H1 (cell line): ENCODE data around the gene COL6A2. TPM values are rescaled to one million over a fixed set of nuclear protein-coding genes. Genes with fewer than 3 reads are reported as not detected.

Source experiments
- CTCF ChIA-PET: fragments of 300-600 bp; sonication (Branson Sonifier 250); formaldehyde crosslinking; loops from one replicate; lab custom pipeline; 2021; ENCODE audit not compliant: partially characterized antibody; lab: Charles Lee
- POLR2A ChIA-PET: fragments of 300-600 bp; sonication (Branson Sonifier 250); formaldehyde crosslinking; loops from one replicate; lab custom pipeline; 2021; ENCODE audit warnings: inconsistent platforms; ENCODE audit not compliant: partially characterized antibody; lab: Charles Lee
- DNase-seq, 2 experiments: peaks; one replicate each; pipeline versions ENCODE4 v3.0.0 to v3.0.0-alpha.2; 2010 to 2022; ENCODE audit warnings: low spot score in 2 of 2, low read depth in 1 of 2, mixed read lengths in 1 of 2
- FAIRE-seq: peaks from 2 replicates; lab custom pipeline; 2011; peaks lifted over from hg19 to GRCh38; lab: Jason Lieb, UNC
- H2AFZ ChIP-seq: 2 replicates; pipeline ENCODE4 v1.8.1; 2012; ENCODE audit warnings: low read length, inconsistent platforms
- H2AK5ac ChIP-seq: 2 replicates; pipeline ENCODE4 v1.6.1; 2013; ENCODE audit warnings: low read depth, low read length
- H2BK120ac ChIP-seq: replicated peaks from 2 replicates; pipeline ENCODE3; 2013; ENCODE audit warnings: low read depth, low read length, inconsistent platforms
- H2BK12ac ChIP-seq: 2 replicates; pipeline ENCODE4 v1.6.1; 2013; ENCODE audit warnings: low read depth, low read length
- H2BK15ac ChIP-seq: 2 replicates; pipeline ENCODE4 v1.6.1; 2013; ENCODE audit warnings: low read length
- H2BK20ac ChIP-seq: 2 replicates; pipeline ENCODE4 v1.6.1; 2013; ENCODE audit warnings: low read length
- H2BK5ac ChIP-seq: 2 replicates; pipeline ENCODE4 v1.6.1; 2013; ENCODE audit warnings: low read depth, low read length
- H3K14ac ChIP-seq: 2 replicates; pipeline ENCODE4 v1.6.1; 2013; ENCODE audit warnings: inconsistent platforms; ENCODE audit not compliant: insufficient read length
- H3K18ac ChIP-seq: 2 replicates; pipeline ENCODE4 v1.6.1; 2013; ENCODE audit warnings: low read length; ENCODE audit errors: extremely low read depth
- H3K23ac ChIP-seq: 2 replicates; pipeline ENCODE4 v1.6.1; 2013; ENCODE audit warnings: inconsistent platforms; ENCODE audit not compliant: insufficient read length
- H3K23me2 ChIP-seq: 2 replicates; pipeline ENCODE4 v1.6.1; 2013; ENCODE audit warnings: low read depth, low read length
- H3K27ac ChIP-seq: 2 replicates; pipeline ENCODE4 v1.6.1; 2011; ENCODE audit warnings: low read depth, low read length, inconsistent platforms
- H3K27me3 ChIP-seq, 4 experiments: replicated peaks in 1 of 4; 1 replicate in 1 of 4; 2 replicates in 3 of 4; pipeline versions ENCODE4 v1.6.1 to v1.8.1; 2011 to 2013; ENCODE audit warnings: low read length in 3 of 4, mild to moderate bottlenecking in 3 of 4, inconsistent platforms in 2 of 4, mixed read lengths in 2 of 4, moderate library complexity in 1 of 4; ENCODE audit not compliant: control insufficient read depth in 3 of 4, insufficient read depth in 3 of 4; ENCODE audit errors: extremely low read depth in 1 of 4
- H3K36me3 ChIP-seq, 4 experiments: 2 replicates each; pipeline versions ENCODE4 v1.6.1 to v1.8.1; 2011 to 2013; ENCODE audit warnings: mild to moderate bottlenecking in 4 of 4, low read length in 3 of 4, moderate library complexity in 2 of 4, control low read depth in 1 of 4, inconsistent platforms in 1 of 4; ENCODE audit not compliant: insufficient read depth in 4 of 4, control insufficient read depth in 2 of 4
- H3K4ac ChIP-seq: replicated peaks from 2 replicates; pipeline ENCODE3; 2013; ENCODE audit warnings: low read length, low read depth, mixed read lengths, inconsistent platforms; ENCODE audit not compliant: insufficient read length
- H3K4me1 ChIP-seq, 4 experiments: replicated peaks in 1 of 4; 1 replicate in 1 of 4; 2 replicates in 3 of 4; pipeline versions ENCODE4 v1.6.1 to v1.8.1; 2011 to 2013; ENCODE audit warnings: low read length in 3 of 4, inconsistent platforms in 2 of 4, mixed read lengths in 1 of 4; ENCODE audit not compliant: insufficient read depth in 4 of 4, control insufficient read depth in 3 of 4
- H3K4me2 ChIP-seq, 2 experiments: 2 replicates each; pipeline versions ENCODE4 v1.6.1 to v1.8.1; 2011 to 2013; ENCODE audit warnings: low read depth in 2 of 2, low read length in 2 of 2, control low read depth in 1 of 2, inconsistent platforms in 1 of 2, mild to moderate bottlenecking in 1 of 2; ENCODE audit not compliant: insufficient read depth in 1 of 2
- H3K4me3 ChIP-seq, 4 experiments: fragments of 200-600, 300-600 bp in 1 of 4; sonication (generic), shearing (Covaris generic), sonication (Bioruptor Twin) in 1 of 4; 2 replicates each; pipeline versions ENCODE4 v1.5.1 to v1.8.1; 2011 to 2016; ENCODE audit warnings: low read length in 4 of 4, low read depth in 3 of 4, control low read depth in 2 of 4, inconsistent platforms in 2 of 4, mild to moderate bottlenecking in 2 of 4, mixed read lengths in 1 of 4, moderate library complexity in 1 of 4; ENCODE audit not compliant: insufficient read depth in 2 of 4; ENCODE audit errors: extremely low read depth in 1 of 4
- H3K56ac ChIP-seq: replicated peaks from 2 replicates; pipeline ENCODE3; 2013; ENCODE audit warnings: low read depth, mild to moderate bottlenecking, mixed read lengths, low read length, inconsistent platforms; ENCODE audit not compliant: insufficient read length
- H3K79me1 ChIP-seq: 2 replicates; pipeline ENCODE4 v1.6.1; 2013; ENCODE audit warnings: low read depth, low read length, control low read depth
- H3K79me2 ChIP-seq, 2 experiments: 2 replicates each; pipeline versions ENCODE4 v1.6.1 to v1.8.1; 2012 to 2013; ENCODE audit warnings: low read length in 2 of 2, mild to moderate bottlenecking in 2 of 2, inconsistent platforms in 1 of 2; ENCODE audit not compliant: insufficient read depth in 2 of 2, control insufficient read depth in 1 of 2
- H3K9ac ChIP-seq, 4 experiments: replicated peaks in 1 of 4; 1 replicate in 1 of 4; 2 replicates in 3 of 4; pipeline versions ENCODE4 v1.6.1 to v1.8.1; 2011 to 2013; ENCODE audit warnings: low read depth in 3 of 4, low read length in 3 of 4, control low read depth in 2 of 4, mild to moderate bottlenecking in 2 of 4, moderate library complexity in 2 of 4, inconsistent platforms in 1 of 4; ENCODE audit errors: extremely low read depth in 1 of 4
- H3K9me3 ChIP-seq, 2 experiments: 2 replicates each; pipeline versions ENCODE4 v1.6.1 to v1.8.1; 2012 to 2013; ENCODE audit warnings: mild to moderate bottlenecking in 2 of 2, moderate library complexity in 2 of 2, control low read depth in 1 of 2, inconsistent platforms in 1 of 2, low read depth in 1 of 2, low read length in 1 of 2, mixed read lengths in 1 of 2; ENCODE audit not compliant: insufficient read depth in 2 of 2
- H4K20me1 ChIP-seq, 2 experiments: replicated peaks in 1 of 2; 2 replicates each; pipeline versions ENCODE3 to v1.8.1; 2011 to 2013; ENCODE audit warnings: inconsistent platforms in 2 of 2, low read length in 2 of 2, mild to moderate bottlenecking in 1 of 2; ENCODE audit not compliant: insufficient read depth in 2 of 2, control insufficient read depth in 1 of 2
- H4K5ac ChIP-seq: 2 replicates; pipeline ENCODE4 v1.6.1; 2013; ENCODE audit warnings: low read length, low read depth, mixed read lengths, inconsistent platforms; ENCODE audit not compliant: insufficient read length
- H4K8ac ChIP-seq: 2 replicates; pipeline ENCODE4 v1.8.0; 2013; ENCODE audit warnings: mild to moderate bottlenecking, moderate library complexity, low read length, inconsistent platforms; ENCODE audit not compliant: insufficient read depth; ENCODE audit errors: extremely low read depth
- H4K91ac ChIP-seq: replicated peaks from 2 replicates; pipeline ENCODE3; 2013; ENCODE audit warnings: low read length, mixed read lengths, inconsistent platforms; ENCODE audit not compliant: insufficient read length
- MAFK ChIP-seq: IDR thresholded peaks from 2 replicates; pipeline ENCODE4 v1.6.1; 2012; ENCODE audit warnings: low read depth, mild to moderate bottlenecking, improper control_type of control experiment, low read length
- POLR2AphosphoS5 ChIP-seq: IDR thresholded peaks from 2 replicates; pipeline ENCODE4 v1.6.1; 2011; ENCODE audit warnings: low read depth, low read length
- SAP30 ChIP-seq: fragments of 300-600 bp; sonication (generic); IDR thresholded peaks from 2 replicates; pipeline ENCODE4 v1.7.1; 2012; ENCODE audit warnings: low read length, moderate library complexity, mild to moderate bottlenecking, inconsistent platforms; ENCODE audit not compliant: insufficient read depth, insufficient replicate concordance
- WGBS, 2 experiments: shearing (Covaris generic) in 1 of 2; methylation state at CpG; one replicate each; pipeline versions ENCODE4 v1.1.6 to v1.1.7; 2013 to 2015; ENCODE audit warnings: low lambda C conversion rate in 2 of 2, mixed read lengths in 2 of 2, inconsistent platforms in 1 of 2, low coverage in 1 of 2, missing lambda C conversion rate in 1 of 2; ENCODE audit not compliant: insufficient replicate concordance in 2 of 2, insufficient coverage in 1 of 2, insufficient read length in 1 of 2; ENCODE audit errors: extremely low coverage in 1 of 2, missing lambda C conversion rate in 1 of 2; 5-methylcytosine and 5-hydroxymethylcytosine counted together
- polyA plus RNA-seq, 7 experiments: library from polyadenylated mRNA; depleted of rRNA in 3 of 7; stranded (reverse) in 5 of 7; unstranded in 2 of 7; fragments of >200 nt in 5 of 7; fragments of 200-250 nt in 2 of 7; gene quantifications; 1 replicate in 5 of 7; 2 replicates in 1 of 7; 4 replicates in 1 of 7; pipeline versions ENCODE4 v1.2.1 to v1.2.3, GENCODE V29; 2011 to 2013; ENCODE audit warnings: missing spikeins in 2 of 7, mixed read lengths in 2 of 7
- total RNA-seq: library from RNA; stranded (reverse); fragmentation: NEBNext Ultra II Directional; extraction: Animal tissue kit (Norgen Biotek cat#: 25700); gene quantifications from 2 replicates; pipeline ENCODE4 v1.2.1, GENCODE V29; 2021
- TF ChIP-seq, protein P1 (sequence below): IDR thresholded peaks from 2 replicates; pipeline ENCODE4 v1.6.1; 2012; ENCODE audit warnings: low read length, inconsistent platforms
- TF ChIP-seq, protein P2 (sequence below), 3 experiments: IDR thresholded peaks; 1 replicate in 2 of 3; 2 replicates in 1 of 3; pipeline versions ENCODE4 v1.5.1 to v1.6.1; 2011; ENCODE audit warnings: low read length in 3 of 3, mild to moderate bottlenecking in 3 of 3, inconsistent platforms in 2 of 3, low read depth in 1 of 3, moderate library complexity in 1 of 3; ENCODE audit not compliant: insufficient read depth in 1 of 3; ENCODE audit errors: control extremely low read depth in 1 of 3
- TF ChIP-seq, protein P3 (sequence below): IDR thresholded peaks from 2 replicates; pipeline ENCODE4 v1.6.1; 2011; ENCODE audit warnings: low read depth, mild to moderate bottlenecking, low read length; ENCODE audit not compliant: insufficient read depth

The COL6A2 gene
- total and polyA plus RNA-seq, 2 of the 8 experiments (the other 6 are each of a cell fraction or from before 2014, with no cell fraction given): 60.1 to 62.7 TPM

DNA sequence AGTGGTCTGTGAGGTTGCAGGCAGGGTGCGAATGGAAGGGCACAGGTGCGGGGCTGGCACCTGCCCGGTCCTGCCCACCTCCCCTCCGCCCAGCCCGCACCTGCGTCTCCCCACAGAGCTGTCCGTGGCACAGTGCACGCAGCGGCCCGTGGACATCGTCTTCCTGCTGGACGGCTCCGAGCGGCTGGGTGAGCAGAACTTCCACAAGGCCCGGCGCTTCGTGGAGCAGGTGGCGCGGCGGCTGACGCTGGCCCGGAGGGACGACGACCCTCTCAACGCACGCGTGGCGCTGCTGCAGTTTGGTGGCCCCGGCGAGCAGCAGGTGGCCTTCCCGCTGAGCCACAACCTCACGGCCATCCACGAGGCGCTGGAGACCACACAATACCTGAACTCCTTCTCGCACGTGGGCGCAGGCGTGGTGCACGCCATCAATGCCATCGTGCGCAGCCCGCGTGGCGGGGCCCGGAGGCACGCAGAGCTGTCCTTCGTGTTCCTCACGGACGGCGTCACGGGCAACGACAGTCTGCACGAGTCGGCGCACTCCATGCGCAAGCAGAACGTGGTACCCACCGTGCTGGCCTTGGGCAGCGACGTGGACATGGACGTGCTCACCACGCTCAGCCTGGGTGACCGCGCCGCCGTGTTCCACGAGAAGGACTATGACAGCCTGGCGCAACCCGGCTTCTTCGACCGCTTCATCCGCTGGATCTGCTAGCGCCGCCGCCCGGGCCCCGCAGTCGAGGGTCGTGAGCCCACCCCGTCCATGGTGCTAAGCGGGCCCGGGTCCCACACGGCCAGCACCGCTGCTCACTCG lies 34.1 kb downstream of the COL6A2 start:
- Histone ChIP-seq H3K27me3 (no peaks in the 10 kb centered on the region), H3K23me2 (peaks cover 4% of the 10 kb centered on the region; the same call in 1 of the 2 replicates), H3K23ac (no peak overlapping the region), H3K4ac (no peak overlapping the region), H4K20me1 (peaks cover 0 to 4% of the 10 kb centered on the region in 2 experiments), H2BK5ac (peak overlapping the region; percentile 60; the same call in 1 of the 2 replicates), H2BK120ac (no peak overlapping the region), H3K14ac (no peak overlapping the region), H2BK12ac (peak overlapping the region; percentile 75; the same call in 1 of the 2 replicates), H4K5ac (no peak overlapping the region), H2BK20ac (no peak overlapping the region), H3K27ac (no peak overlapping the region), H3K4me3 (no peak overlapping the region), H4K8ac (no peak overlapping the region), H3K36me3 (peaks cover 0 to 4% (median under 1%) of the 10 kb centered on the region in 4 experiments; a peak in 2 of 8 replicates), H3K18ac (no peak overlapping the region), H2AFZ (no peak overlapping the region), H3K79me1 (no peaks in the 10 kb centered on the region), H3K4me1 (peaks cover 0 to 17% (median 0%) of the 10 kb centered on the region in 4 experiments; a peak in 2 of 7 replicates), H3K79me2 (no peaks in the 10 kb centered on the region), H2AK5ac (no peak overlapping the region), H3K4me2 (no peak overlapping the region), H3K9me3 (no peaks in the 10 kb centered on the region; a peak in 1 of 4 replicates), H3K9ac (no peak overlapping the region), H4K91ac (no peak overlapping the region), H3K56ac (no peak overlapping the region), H2BK15ac (no peak overlapping the region)
- POLR2A ChIA-PET: interaction anchor here (0.8 to 1.5 kb wide), 3 partner anchors 22 to 152 kb away, joined by 3 to 5 read pairs (median 4); no protein-coding TSS in a partner anchor
- DNase-seq: no peak
- CTCF ChIA-PET: interaction anchor here (0.5 kb wide), 1 partner anchor 195 kb away, joined by 3 read pairs; no protein-coding TSS in a partner anchor
- WGBS, 2 experiments: 96% methylated on average over 68 of the region's 85 CpGs; no CpG with 5 or more reads in 1 of the 2 experiments
- FAIRE-seq: no peak
- no peak for TF ChIP-seq SAP30
- no peak for TF ChIP-seq MAFK
- TF ChIP-seq, protein P1, sequence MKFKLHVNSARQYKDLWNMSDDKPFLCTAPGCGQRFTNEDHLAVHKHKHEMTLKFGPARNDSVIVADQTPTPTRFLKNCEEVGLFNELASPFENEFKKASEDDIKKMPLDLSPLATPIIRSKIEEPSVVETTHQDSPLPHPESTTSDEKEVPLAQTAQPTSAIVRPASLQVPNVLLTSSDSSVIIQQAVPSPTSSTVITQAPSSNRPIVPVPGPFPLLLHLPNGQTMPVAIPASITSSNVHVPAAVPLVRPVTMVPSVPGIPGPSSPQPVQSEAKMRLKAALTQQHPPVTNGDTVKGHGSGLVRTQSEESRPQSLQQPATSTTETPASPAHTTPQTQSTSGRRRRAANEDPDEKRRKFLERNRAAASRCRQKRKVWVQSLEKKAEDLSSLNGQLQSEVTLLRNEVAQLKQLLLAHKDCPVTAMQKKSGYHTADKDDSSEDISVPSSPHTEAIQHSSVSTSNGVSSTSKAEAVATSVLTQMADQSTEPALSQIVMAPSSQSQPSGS: no peak
- TF ChIP-seq POLR2AphosphoS5: no peak
- TF ChIP-seq, protein P2, sequence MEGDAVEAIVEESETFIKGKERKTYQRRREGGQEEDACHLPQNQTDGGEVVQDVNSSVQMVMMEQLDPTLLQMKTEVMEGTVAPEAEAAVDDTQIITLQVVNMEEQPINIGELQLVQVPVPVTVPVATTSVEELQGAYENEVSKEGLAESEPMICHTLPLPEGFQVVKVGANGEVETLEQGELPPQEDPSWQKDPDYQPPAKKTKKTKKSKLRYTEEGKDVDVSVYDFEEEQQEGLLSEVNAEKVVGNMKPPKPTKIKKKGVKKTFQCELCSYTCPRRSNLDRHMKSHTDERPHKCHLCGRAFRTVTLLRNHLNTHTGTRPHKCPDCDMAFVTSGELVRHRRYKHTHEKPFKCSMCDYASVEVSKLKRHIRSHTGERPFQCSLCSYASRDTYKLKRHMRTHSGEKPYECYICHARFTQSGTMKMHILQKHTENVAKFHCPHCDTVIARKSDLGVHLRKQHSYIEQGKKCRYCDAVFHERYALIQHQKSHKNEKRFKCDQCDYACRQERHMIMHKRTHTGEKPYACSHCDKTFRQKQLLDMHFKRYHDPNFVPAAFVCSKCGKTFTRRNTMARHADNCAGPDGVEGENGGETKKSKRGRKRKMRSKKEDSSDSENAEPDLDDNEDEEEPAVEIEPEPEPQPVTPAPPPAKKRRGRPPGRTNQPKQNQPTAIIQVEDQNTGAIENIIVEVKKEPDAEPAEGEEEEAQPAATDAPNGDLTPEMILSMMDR (IDR thresholded peaks at IDR 0.05; ENCODE audit: control extremely low read depth in 1 of 3, insufficient read depth in 1 of 3, low read depth in 1 of 3, low read length in 3 of 3): no peak
- TF ChIP-seq, protein P3, sequence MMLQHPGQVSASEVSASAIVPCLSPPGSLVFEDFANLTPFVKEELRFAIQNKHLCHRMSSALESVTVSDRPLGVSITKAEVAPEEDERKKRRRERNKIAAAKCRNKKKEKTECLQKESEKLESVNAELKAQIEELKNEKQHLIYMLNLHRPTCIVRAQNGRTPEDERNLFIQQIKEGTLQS: no peak
